A673 (cell line): Measurements from ENCODE around the gene DPY19L3. TPM values are rescaled to one million over a fixed set of nuclear protein-coding genes. Genes with fewer than 3 reads are reported as not detected.

ENCODE experiments used
- Bru-seq: library from RNA; stranded (reverse); fragments of 400-500 nt; gene quantifications from one replicate; lab custom pipeline; 2021; lab: Mats Ljungman, UMichigan
- BruChase-seq, 2 experiments: library from RNA; stranded (reverse); fragments of 400-500 nt; gene quantifications; one replicate each; lab custom pipeline; 2021; lab: Mats Ljungman, UMichigan
- BruUV-seq: library from RNA; stranded (reverse); fragments of 400-500 nt; replicated peaks from 2 replicates; lab custom pipeline; 2021; lab: Mats Ljungman, UMichigan
- CTCF ChIA-PET: fragments of 300-600 bp; sonication (Branson Sonifier 250); formaldehyde crosslinking; loops from one replicate; lab custom pipeline; 2022; ENCODE audit warnings: antibody characterized with exemption; lab: Charles Lee
- POLR2A ChIA-PET: fragments of 300-600 bp; sonication (Branson Sonifier 250); formaldehyde crosslinking; loops from one replicate; lab custom pipeline; 2022; ENCODE audit warnings: antibody characterized with exemption; ENCODE audit not compliant: low non-redundant PET; lab: Charles Lee
- DNase-seq: peaks from one replicate; pipeline ENCODE4 v3.0.0-alpha.2; 2015; ENCODE audit warnings: low spot score
- H3K27ac ChIP-seq: fragments of 200-600 bp; sonication (generic); 2 replicates; pipeline ENCODE4 v1.5.1; 2016; ENCODE audit warnings: mixed run types, low read depth, mild to moderate bottlenecking, mixed read lengths, antibody characterized with exemption, low read length; ENCODE audit not compliant: poor library complexity, severe bottlenecking
- H3K27me3 ChIP-seq: fragments of 200-600 bp; sonication (generic); replicated peaks from 2 replicates; pipeline ENCODE4 v1.6.1; 2017; ENCODE audit warnings: mixed run types, low read depth, mild to moderate bottlenecking, mixed read lengths, antibody characterized with exemption, low read length; ENCODE audit not compliant: insufficient read depth, poor library complexity
- H3K36me3 ChIP-seq: fragments of 200-600 bp; sonication (generic); 2 replicates; pipeline ENCODE4 v1.6.1; 2016; ENCODE audit warnings: mixed run types, mild to moderate bottlenecking, mixed read lengths, antibody characterized with exemption, low read length; ENCODE audit not compliant: insufficient read depth, poor library complexity, severe bottlenecking
- H3K4me1 ChIP-seq: fragments of 200-600 bp; sonication (generic); 2 replicates; pipeline ENCODE4 v1.6.1; 2017; ENCODE audit warnings: mixed run types, mild to moderate bottlenecking, mixed read lengths, antibody characterized with exemption, low read length; ENCODE audit not compliant: insufficient read depth, poor library complexity, severe bottlenecking
- H3K4me3 ChIP-seq: fragments of 200-600 bp; sonication (generic); 2 replicates; pipeline ENCODE4 v1.5.1; 2016; ENCODE audit warnings: low read depth, mixed run types, mild to moderate bottlenecking, mixed read lengths, low read length; ENCODE audit not compliant: poor library complexity, severe bottlenecking
- H3K9me3 ChIP-seq: fragments of 200-600 bp; sonication (generic); 2 replicates; pipeline ENCODE4 v1.6.1; 2016; ENCODE audit warnings: mixed run types, low read depth, mild to moderate bottlenecking, mixed read lengths, antibody characterized with exemption, low read length; ENCODE audit not compliant: poor library complexity, severe bottlenecking
- CTCF ChIP-seq: fragments of 300-800, 200-600 bp; sonication (generic); conservative IDR thresholded peaks from 2 replicates; pipeline ENCODE4 v1.5.1; 2017; ENCODE audit warnings: low read depth, mild to moderate bottlenecking, antibody characterized with exemption, low read length, moderate library complexity, mixed read lengths
- EZH2 ChIP-seq: fragments of 200-600 bp; sonication (generic); IDR thresholded peaks from 2 replicates; pipeline ENCODE4 v1.6.1; 2017; ENCODE audit warnings: borderline replicate concordance, low read depth, mild to moderate bottlenecking, mixed read lengths, antibody characterized with exemption, low read length; ENCODE audit not compliant: poor library complexity, severe bottlenecking
- intact Hi-C: fragments of 100-400 bp; cut with micrococcal nuclease; formaldehyde crosslinking; loops from one replicate; pipeline ENCODE4 v1.10.0; 2022; ENCODE audit not compliant: unreplicated experiment
- long read RNA-seq: library from polyadenylated mRNA; stranded (forward); transcript quantifications from one replicate; pipeline ENCODE4 v2.0.0, GENCODE V29; 2022
- total RNA-seq: library from RNA; stranded (reverse); gene quantifications from 2 replicates; pipeline ENCODE4 v1.2.3, GENCODE V29; 2021

DPY19L3 gene, protein sequence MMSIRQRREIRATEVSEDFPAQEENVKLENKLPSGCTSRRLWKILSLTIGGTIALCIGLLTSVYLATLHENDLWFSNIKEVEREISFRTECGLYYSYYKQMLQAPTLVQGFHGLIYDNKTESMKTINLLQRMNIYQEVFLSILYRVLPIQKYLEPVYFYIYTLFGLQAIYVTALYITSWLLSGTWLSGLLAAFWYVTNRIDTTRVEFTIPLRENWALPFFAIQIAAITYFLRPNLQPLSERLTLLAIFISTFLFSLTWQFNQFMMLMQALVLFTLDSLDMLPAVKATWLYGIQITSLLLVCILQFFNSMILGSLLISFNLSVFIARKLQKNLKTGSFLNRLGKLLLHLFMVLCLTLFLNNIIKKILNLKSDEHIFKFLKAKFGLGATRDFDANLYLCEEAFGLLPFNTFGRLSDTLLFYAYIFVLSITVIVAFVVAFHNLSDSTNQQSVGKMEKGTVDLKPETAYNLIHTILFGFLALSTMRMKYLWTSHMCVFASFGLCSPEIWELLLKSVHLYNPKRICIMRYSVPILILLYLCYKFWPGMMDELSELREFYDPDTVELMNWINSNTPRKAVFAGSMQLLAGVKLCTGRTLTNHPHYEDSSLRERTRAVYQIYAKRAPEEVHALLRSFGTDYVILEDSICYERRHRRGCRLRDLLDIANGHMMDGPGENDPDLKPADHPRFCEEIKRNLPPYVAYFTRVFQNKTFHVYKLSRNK
- total RNA-seq: 62.7 and 70.5 TPM in 2 replicates
- percentile 88 among the genes with signal in this experiment for Bru-seq, nascent RNA
- percentile 86 among the genes with signal in this experiment for BruChase-seq, experiment 1, labeled RNA remaining after a 2-hour chase
- percentile 82 among the genes with signal in this experiment for BruChase-seq, experiment 2, labeled RNA remaining after a 6-hour chase
- long read RNA-seq, full-length matches to known transcripts: 4 of 20 reads
- long read RNA-seq, partial matches to known transcripts: 5 of 20 reads
- long read RNA-seq, other reads (novel, unspliced or antisense): 11 of 20 reads

- Histone ChIP-seq H3K36me3 (peaks cover 22% of the 10 kb centered on the region), H3K4me3 (peak within 1 kb of the TSS; percentile 88), H3K27me3 (no peaks in the 10 kb centered on the region), H3K27ac (peak within 1 kb of the TSS; percentile 97), H3K9me3 (no peaks in the 10 kb centered on the region), H3K4me1 (peaks cover 22% of the 10 kb centered on the region)
- ChIA-PET POLR2A (interaction anchor here (0.7 kb wide), 1 partner anchor 771 kb away, joined by 3 read pairs; no protein-coding TSS in a partner anchor), CTCF (no interaction called here)
- TF ChIP-seq EZH2: no peak
- TF ChIP-seq CTCF: no peak
- peak; percentile 96 for DNase-seq
- intact Hi-C loops: no loop called here
- no TSS peak for BruUV-seq
These were observed at the start of gene DPY19L3 for GRCh38 chr19:32405431-32406160. DPY19L3 (plus strand) TSS chr19:32405770; CDS start chr19:32408254, 2,484 bp downstream.

- Histone ChIP-seq H3K9me3 (no peaks in the 10 kb centered on the region), H3K27ac (no peak overlapping the region), H3K4me3 (no peak overlapping the region), H3K27me3 (no peaks in the 10 kb centered on the region), H3K4me1 (peaks cover 9% of the 10 kb centered on the region), H3K36me3 (peaks cover 88% of the 10 kb centered on the region)
- POLR2A ChIA-PET: no interaction called here
- DNase-seq: peak; percentile 25
- CTCF ChIA-PET: no interaction called here
- no TSS peak for BruUV-seq
- intact Hi-C loops: no loop called here
- TF ChIP-seq EZH2: no peak
- TF ChIP-seq CTCF: peak; percentile 57
These were observed 47.9 kb upstream of the DPY19L3 start for GRCh38 chr19:32357720-32358119.

- Histone ChIP-seq H3K4me1 (peaks cover 9% of the 10 kb centered on the region), H3K27ac (no peak overlapping the region), H3K36me3 (peaks cover 82% of the 10 kb centered on the region), H3K27me3 (no peaks in the 10 kb centered on the region), H3K9me3 (no peaks in the 10 kb centered on the region), H3K4me3 (no peak overlapping the region)
- ChIA-PET CTCF (interaction anchor here (0.6 kb wide), 1 partner anchor 17 kb away, joined by 16 read pairs; no protein-coding TSS in a partner anchor), POLR2A (no interaction called here)
- DNase-seq: no peak
- intact Hi-C loops: no loop called here
- no peak for TF ChIP-seq CTCF
- no peak for TF ChIP-seq EZH2
- BruUV-seq: no TSS peak
These were observed 47.2 kb upstream of the DPY19L3 start for GRCh38 chr19:32358321-32358720.
